NT2/D1 (cell line): Measurements from ENCODE around the gene ABCC6.

Experiments
- DNase-seq: peaks from one replicate; pipeline ENCODE4 v3.0.0-alpha.2; 2011; ENCODE audit warnings: low read depth, low spot score
- H3K27me3 ChIP-seq: 2 replicates; pipeline ENCODE4 v1.6.0; 2011; ENCODE audit warnings: mild to moderate bottlenecking; ENCODE audit not compliant: insufficient read length, insufficient read depth
- H3K36me3 ChIP-seq: 2 replicates; pipeline ENCODE4 v1.6.1; 2011; ENCODE audit warnings: mild to moderate bottlenecking, low read length, mixed read lengths; ENCODE audit not compliant: insufficient read depth, insufficient read length
- H3K4me1 ChIP-seq: 2 replicates; pipeline ENCODE4 v1.5.1; 2011; ENCODE audit not compliant: insufficient read depth, insufficient read length
- H3K4me3 ChIP-seq: 2 replicates; pipeline ENCODE4 v1.5.1; 2011; ENCODE audit warnings: low read depth; ENCODE audit not compliant: insufficient read length
- H3K9ac ChIP-seq: 2 replicates; pipeline ENCODE4 v1.6.0; 2011; ENCODE audit warnings: low read depth; ENCODE audit not compliant: insufficient read length
- H3K9me3 ChIP-seq: 2 replicates; pipeline ENCODE4 v1.5.1; 2011; ENCODE audit warnings: mild to moderate bottlenecking, low read length; ENCODE audit not compliant: insufficient read depth
- SUZ12 ChIP-seq: IDR thresholded peaks from 2 replicates; pipeline ENCODE4 v1.6.1; 2011; ENCODE audit not compliant: insufficient read length, insufficient read depth; ENCODE audit errors: extremely low read depth
- YY1 ChIP-seq: IDR thresholded peaks from 2 replicates; pipeline ENCODE4 v1.6.1; 2011; ENCODE audit not compliant: insufficient read length, insufficient read depth
- ZNF274 ChIP-seq: IDR thresholded peaks from 2 replicates; pipeline ENCODE4 v1.6.1; 2011; ENCODE audit warnings: mild to moderate bottlenecking, low read depth, low read length

The ABCC6 gene

GRCh38 chr16:16131204-16131603 is 92.1 kb downstream of the ABCC6 start:
- Histone ChIP-seq H3K4me3 (no peak overlapping the region), H3K9ac (no peak overlapping the region), H3K27me3 (no peaks in the 10 kb centered on the region), H3K36me3 (peaks cover 77% of the 10 kb centered on the region), H3K4me1 (peaks cover 4% of the 10 kb centered on the region), H3K9me3 (no peaks in the 10 kb centered on the region)
- TF ChIP-seq YY1 (no peak), ZNF274 (no peak), SUZ12 (no peak)
- DNase-seq = no peak

- H3K36me3 ChIP-seq = peaks cover 79% of the 10 kb centered on the region
- H3K4me1 ChIP-seq = peaks cover 4% of the 10 kb centered on the region
- H3K4me3 ChIP-seq = no peak overlapping the region
- H3K9me3 ChIP-seq = peaks cover 10% of the 10 kb centered on the region; the same call in 1 of the 2 replicates
- no peaks in the 10 kb centered on the region for H3K27me3 ChIP-seq
- TF ChIP-seq SUZ12 = no peak
- no peak for TF ChIP-seq ZNF274
- TF ChIP-seq YY1 = no peak
- no peak overlapping the region for H3K9ac ChIP-seq
- peak; percentile 74 for DNase-seq
These were observed 95.7 kb downstream of the ABCC6 start for GRCh38 chr16:16127469-16128116.

- H3K4me1 ChIP-seq = peaks cover 4% of the 10 kb centered on the region
- no peaks in the 10 kb centered on the region for H3K27me3 ChIP-seq
- H3K4me3 ChIP-seq = no peak overlapping the region
- TF ChIP-seq YY1 = no peak
- no peak for TF ChIP-seq ZNF274
- TF ChIP-seq SUZ12 = no peak
- H3K9ac ChIP-seq = no peak overlapping the region
- H3K9me3 ChIP-seq = peaks cover 10% of the 10 kb centered on the region; the same call in 1 of the 2 replicates
- no peak for DNase-seq
- H3K36me3 ChIP-seq = peaks cover 81% of the 10 kb centered on the region
These were observed 96.4 kb downstream of the ABCC6 start for GRCh38 chr16:16126896-16127295.

GRCh38 chr16:16124974-16125373 is 98.3 kb downstream of the ABCC6 start:
- Histone ChIP-seq H3K4me3 (no peak overlapping the region), H3K9me3 (peaks cover 10% of the 10 kb centered on the region; the same call in 1 of the 2 replicates), H3K4me1 (no peaks in the 10 kb centered on the region), H3K9ac (no peak overlapping the region), H3K27me3 (no peaks in the 10 kb centered on the region), H3K36me3 (peaks cover 90% of the 10 kb centered on the region)
- no peak for TF ChIP-seq ZNF274
- TF ChIP-seq SUZ12 = no peak
- no peak for TF ChIP-seq YY1
- DNase-seq = no peak

- peaks cover 90% of the 10 kb centered on the region for H3K36me3 ChIP-seq
- H3K9ac ChIP-seq = no peak overlapping the region
- no peaks in the 10 kb centered on the region for H3K27me3 ChIP-seq
- H3K4me1 ChIP-seq = no peaks in the 10 kb centered on the region
- H3K4me3 ChIP-seq = no peak overlapping the region
- TF ChIP-seq YY1 (no peak), SUZ12 (no peak), ZNF274 (no peak)
- no peak for DNase-seq
- peaks cover 10% of the 10 kb centered on the region; the same call in 1 of the 2 replicates for H3K9me3 ChIP-seq
These were observed 98.9 kb downstream of the ABCC6 start for GRCh38 chr16:16124438-16124837.

GRCh38 chr16:16122264-16122663 is 101.0 kb downstream of the ABCC6 start:
- no peak for DNase-seq
- peaks cover 10% of the 10 kb centered on the region; the same call in 1 of the 2 replicates for H3K9me3 ChIP-seq
- H3K4me3 ChIP-seq = no peak overlapping the region
- H3K4me1 ChIP-seq = no peaks in the 10 kb centered on the region
- H3K36me3 ChIP-seq = peaks cover 91% of the 10 kb centered on the region
- H3K9ac ChIP-seq = no peak overlapping the region
- TF ChIP-seq YY1 = no peak
- no peak for TF ChIP-seq SUZ12
- TF ChIP-seq ZNF274 = no peak
- H3K27me3 ChIP-seq = no peaks in the 10 kb centered on the region

- H3K9ac ChIP-seq = no peak overlapping the region
- no peaks in the 10 kb centered on the region for H3K4me1 ChIP-seq
These were observed 102.0 kb downstream of the ABCC6 start for GRCh38 chr16:16121185-16121727.

More at GRCh38 chr16:16121185-16121727, 102.0 kb downstream of the ABCC6 start:
- Histone ChIP-seq H3K4me3 (no peak overlapping the region), H3K36me3 (peaks cover 94% of the 10 kb centered on the region), H3K9me3 (peaks cover 10% of the 10 kb centered on the region; the same call in 1 of the 2 replicates), H3K27me3 (no peaks in the 10 kb centered on the region)
- no peak for TF ChIP-seq ZNF274
- TF ChIP-seq SUZ12 = no peak
- no peak for TF ChIP-seq YY1
- DNase-seq = no peak
